ENCODE results near the gene FSTL3. TPM values are rescaled to one million over a fixed set of nuclear protein-coding genes. Genes with fewer than 3 reads are reported as not detected.
A peak's percentile ranks its signal among the peaks of the same experiment; 100 is the strongest.
"Not testable (repeated sequence)": the region's sequence is repeated elsewhere in the genome, so short reads cannot be mapped to it uniquely, and the experiment has no call there.

The FSTL3 gene
- 267 to 316 TPM (median 312 TPM) in 3 replicates for total RNA-seq
- long read RNA-seq, transcript FSTL3-201 (5 exons, 2,542 nt) = major isoform, 534 of 630 reads
- long read RNA-seq, partial matches to known transcripts = 84 of 630 reads
- long read RNA-seq, other reads (novel, unspliced or antisense) = 8 of 630 reads

GRCh38 chr19:676339-677105 is at the start of gene FSTL3:
Gene FSTL3, plus strand, starts transcription at chr19:676392. Its CDS starts 32 bp downstream, at chr19:676424.
- peak within 1 kb of the TSS; percentile 75 for H3K4me3 Mint-ChIP-seq (ENCODE audit: unreplicated experiment)
- no peaks in the 10 kb centered on the region for H3K27me3 Mint-ChIP-seq (ENCODE audit: low read depth)
- TF ChIP-seq, protein P1, sequence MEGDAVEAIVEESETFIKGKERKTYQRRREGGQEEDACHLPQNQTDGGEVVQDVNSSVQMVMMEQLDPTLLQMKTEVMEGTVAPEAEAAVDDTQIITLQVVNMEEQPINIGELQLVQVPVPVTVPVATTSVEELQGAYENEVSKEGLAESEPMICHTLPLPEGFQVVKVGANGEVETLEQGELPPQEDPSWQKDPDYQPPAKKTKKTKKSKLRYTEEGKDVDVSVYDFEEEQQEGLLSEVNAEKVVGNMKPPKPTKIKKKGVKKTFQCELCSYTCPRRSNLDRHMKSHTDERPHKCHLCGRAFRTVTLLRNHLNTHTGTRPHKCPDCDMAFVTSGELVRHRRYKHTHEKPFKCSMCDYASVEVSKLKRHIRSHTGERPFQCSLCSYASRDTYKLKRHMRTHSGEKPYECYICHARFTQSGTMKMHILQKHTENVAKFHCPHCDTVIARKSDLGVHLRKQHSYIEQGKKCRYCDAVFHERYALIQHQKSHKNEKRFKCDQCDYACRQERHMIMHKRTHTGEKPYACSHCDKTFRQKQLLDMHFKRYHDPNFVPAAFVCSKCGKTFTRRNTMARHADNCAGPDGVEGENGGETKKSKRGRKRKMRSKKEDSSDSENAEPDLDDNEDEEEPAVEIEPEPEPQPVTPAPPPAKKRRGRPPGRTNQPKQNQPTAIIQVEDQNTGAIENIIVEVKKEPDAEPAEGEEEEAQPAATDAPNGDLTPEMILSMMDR (IDR thresholded peaks at IDR 0.05) = no peak
- peak within 1 kb of the TSS; percentile 95 for H3K27ac Mint-ChIP-seq (ENCODE audit: unreplicated experiment)
- peaks cover 32% of the 10 kb centered on the region for H3K4me1 Mint-ChIP-seq (ENCODE audit: low read depth)
- H3K9me3 Mint-ChIP-seq (ENCODE audit: low read depth) = no peaks in the 10 kb centered on the region
- H3K36me3 Mint-ChIP-seq (ENCODE audit: low read depth) = peaks cover 4% of the 10 kb centered on the region
- DNase-seq (ENCODE audit: low spot score) = peak; percentile 86

DNA sequence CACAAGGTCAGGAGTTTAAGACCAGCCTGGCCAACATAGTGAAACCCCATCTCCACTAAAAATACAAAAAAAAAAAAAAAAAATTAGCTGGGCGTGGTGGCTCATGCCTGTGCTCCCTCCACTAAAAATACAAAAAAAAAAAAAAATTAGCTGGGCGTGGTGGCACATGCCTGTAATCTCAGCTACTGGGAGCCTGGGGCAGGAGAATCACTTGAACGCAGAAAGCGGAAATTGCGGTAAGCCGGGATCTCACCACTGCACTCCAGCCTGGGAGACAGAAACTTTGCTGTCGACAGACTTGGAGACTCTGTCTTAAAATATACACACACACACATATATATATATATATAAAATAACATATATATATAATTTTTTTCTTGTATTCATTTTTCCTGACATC is 49.6 kb upstream of the FSTL3 start:
- H3K4me3 Mint-ChIP-seq (ENCODE audit: unreplicated experiment); H3K27me3 Mint-ChIP-seq (ENCODE audit: low read depth); DNase-seq (ENCODE audit: low spot score); H3K27ac Mint-ChIP-seq (ENCODE audit: unreplicated experiment); H3K9me3 Mint-ChIP-seq (ENCODE audit: low read depth): not testable (repeated sequence)
- H3K4me1 Mint-ChIP-seq (ENCODE audit: low read depth) = peaks cover 20% of the 10 kb centered on the region
- H3K36me3 Mint-ChIP-seq (ENCODE audit: low read depth) = peaks cover 13% of the 10 kb centered on the region

DNA sequence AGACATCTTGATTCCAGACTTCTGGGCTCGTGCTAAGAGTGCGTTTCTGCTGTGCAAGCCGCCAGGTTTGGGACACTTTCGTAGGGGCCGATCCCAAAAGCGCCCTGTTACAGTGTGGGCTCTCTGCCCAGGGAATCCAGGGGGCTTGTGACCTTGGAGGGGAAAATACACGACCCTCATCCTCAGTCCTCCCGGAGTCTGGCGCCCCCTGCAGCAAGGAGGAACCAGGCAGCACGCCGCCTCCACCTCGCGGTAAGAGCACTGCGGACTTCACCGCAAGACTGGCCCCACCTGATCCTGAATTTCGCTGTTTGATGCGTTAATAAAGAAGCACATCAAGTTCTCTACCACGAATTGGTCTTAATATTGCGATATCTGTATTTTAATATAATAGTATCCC is 48.0 kb upstream of the FSTL3 start:
- Mint-ChIP-seq H3K4me1 (ENCODE audit: low read depth) (peaks cover 29% of the 10 kb centered on the region), H3K27me3 (ENCODE audit: low read depth) (no peaks in the 10 kb centered on the region), H3K9me3 (ENCODE audit: low read depth) (no peaks in the 10 kb centered on the region), H3K27ac (ENCODE audit: unreplicated experiment) (no peak overlapping the region), H3K36me3 (ENCODE audit: low read depth) (peaks cover 13% of the 10 kb centered on the region), H3K4me3 (ENCODE audit: unreplicated experiment) (no peak overlapping the region)
- no peak for DNase-seq (ENCODE audit: low spot score)
- TF ChIP-seq, protein P1 (IDR thresholded peaks at IDR 0.05) = peak; percentile 71

DNA sequence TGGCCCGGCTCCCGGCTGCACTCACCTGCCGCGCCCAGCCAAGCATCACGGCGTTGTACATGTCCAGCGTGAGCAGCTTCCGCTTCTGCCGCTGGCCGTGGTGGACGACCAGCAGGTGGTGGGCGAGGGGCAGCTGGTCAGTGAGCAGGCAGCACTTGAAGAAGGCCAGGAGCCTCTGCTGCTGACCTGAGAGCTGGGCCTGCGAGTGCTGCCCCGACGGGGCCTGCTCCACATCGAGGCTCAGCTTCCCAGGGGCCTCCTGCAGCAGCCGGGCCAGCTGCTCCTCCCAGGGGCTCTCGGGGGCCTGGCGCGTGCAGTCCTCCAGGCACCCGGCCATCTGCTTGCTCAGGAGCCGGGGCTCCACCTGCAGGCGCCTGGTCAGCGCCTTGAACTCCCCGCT is 46.7 kb upstream of the FSTL3 start:
- not testable (repeated sequence) for H3K27me3 Mint-ChIP-seq (ENCODE audit: low read depth); H3K27ac Mint-ChIP-seq (ENCODE audit: unreplicated experiment); H3K4me3 Mint-ChIP-seq (ENCODE audit: unreplicated experiment); H3K9me3 Mint-ChIP-seq (ENCODE audit: low read depth)
- Mint-ChIP-seq H3K4me1 (ENCODE audit: low read depth) (peaks cover 27% of the 10 kb centered on the region), H3K36me3 (ENCODE audit: low read depth) (peaks cover 13% of the 10 kb centered on the region)
- DNase-seq (ENCODE audit: low spot score) = peak; percentile 87

GRCh38 chr19:629961-630714 is 46.1 kb upstream of the FSTL3 start:
- Mint-ChIP-seq H3K27me3 (ENCODE audit: low read depth) (no peaks in the 10 kb centered on the region), H3K4me1 (ENCODE audit: low read depth) (peaks cover 27% of the 10 kb centered on the region), H3K9me3 (ENCODE audit: low read depth) (no peaks in the 10 kb centered on the region), H3K36me3 (ENCODE audit: low read depth) (peaks cover 13% of the 10 kb centered on the region), H3K4me3 (ENCODE audit: unreplicated experiment) (no peak overlapping the region), H3K27ac (ENCODE audit: unreplicated experiment) (no peak overlapping the region)
- TF ChIP-seq, protein P1 (IDR thresholded peaks at IDR 0.05) = no peak
- peak; percentile 86 for DNase-seq (ENCODE audit: low spot score)

GRCh38 chr19:632579-633067 is 43.6 kb upstream of the FSTL3 start:
- Mint-ChIP-seq H3K27ac (ENCODE audit: unreplicated experiment) (peak overlapping the region; percentile 79), H3K4me1 (ENCODE audit: low read depth) (peaks cover 22% of the 10 kb centered on the region), H3K36me3 (ENCODE audit: low read depth) (peaks cover 11% of the 10 kb centered on the region), H3K4me3 (ENCODE audit: unreplicated experiment) (peak overlapping the region; percentile 98), H3K27me3 (ENCODE audit: low read depth) (no peaks in the 10 kb centered on the region), H3K9me3 (ENCODE audit: low read depth) (no peaks in the 10 kb centered on the region)
- DNase-seq (ENCODE audit: low spot score) = no peak
- TF ChIP-seq, protein P1 (IDR thresholded peaks at IDR 0.05) = no peak

Data from chondrocyte (in vitro differentiated cells).